Hepatocyte (in vitro differentiated cells): ENCODE measurements around the gene ITPK1.

Source experiments
- CTCF ChIP-seq: fragments of 200-600 bp; sonication (generic); IDR thresholded peaks from 2 replicates; pipeline ENCODE4 v1.5.1; 2016; ENCODE audit warnings: antibody characterized with exemption, mild to moderate bottlenecking; ENCODE audit not compliant: poor library complexity
- EZH2 ChIP-seq: fragments of 200-600 bp; sonication (generic); IDR thresholded peaks from 2 replicates; pipeline ENCODE4 v1.6.1; 2016; ENCODE audit warnings: antibody characterized with exemption, mild to moderate bottlenecking, borderline replicate concordance
- EZH2phosphoT487 ChIP-seq: fragments of 200-600 bp; sonication (generic); IDR thresholded peaks from one replicate; pipeline ENCODE4 v1.6.1; 2018; ENCODE audit warnings: antibody characterized with exemption, mild to moderate bottlenecking, low read depth, moderate library complexity; ENCODE audit not compliant: unreplicated experiment, severe bottlenecking

GRCh38 chr14:92976268-92976667 lies 139.5 kb downstream of the ITPK1 start:
- TF ChIP-seq CTCF: no peak
- TF ChIP-seq EZH2: no peak
- no peak for TF ChIP-seq EZH2phosphoT487
